K562 (cell line): ENCODE results near the gene AFF3.

Experiments
- CCAR2 ChIP-seq: fragments of 200-400 bp; formaldehyde crosslinking; IDR thresholded peaks from 2 replicates; pipeline ENCODE4 v1.6.1; 2017; ENCODE audit warnings: mild to moderate bottlenecking, low read depth, low read length
- EZH2 ChIP-seq: IDR thresholded peaks from 2 replicates; pipeline ENCODE4 v1.6.1; 2012; ENCODE audit warnings: low read depth, mild to moderate bottlenecking, inconsistent platforms, low read length, borderline replicate concordance
- TF ChIP-seq, protein P1 (sequence below): fragments of 250-450 bp; sonication (Bioruptor Pico); IDR thresholded peaks from 2 replicates; pipeline ENCODE4 v1.4.0; 2020

DNA sequence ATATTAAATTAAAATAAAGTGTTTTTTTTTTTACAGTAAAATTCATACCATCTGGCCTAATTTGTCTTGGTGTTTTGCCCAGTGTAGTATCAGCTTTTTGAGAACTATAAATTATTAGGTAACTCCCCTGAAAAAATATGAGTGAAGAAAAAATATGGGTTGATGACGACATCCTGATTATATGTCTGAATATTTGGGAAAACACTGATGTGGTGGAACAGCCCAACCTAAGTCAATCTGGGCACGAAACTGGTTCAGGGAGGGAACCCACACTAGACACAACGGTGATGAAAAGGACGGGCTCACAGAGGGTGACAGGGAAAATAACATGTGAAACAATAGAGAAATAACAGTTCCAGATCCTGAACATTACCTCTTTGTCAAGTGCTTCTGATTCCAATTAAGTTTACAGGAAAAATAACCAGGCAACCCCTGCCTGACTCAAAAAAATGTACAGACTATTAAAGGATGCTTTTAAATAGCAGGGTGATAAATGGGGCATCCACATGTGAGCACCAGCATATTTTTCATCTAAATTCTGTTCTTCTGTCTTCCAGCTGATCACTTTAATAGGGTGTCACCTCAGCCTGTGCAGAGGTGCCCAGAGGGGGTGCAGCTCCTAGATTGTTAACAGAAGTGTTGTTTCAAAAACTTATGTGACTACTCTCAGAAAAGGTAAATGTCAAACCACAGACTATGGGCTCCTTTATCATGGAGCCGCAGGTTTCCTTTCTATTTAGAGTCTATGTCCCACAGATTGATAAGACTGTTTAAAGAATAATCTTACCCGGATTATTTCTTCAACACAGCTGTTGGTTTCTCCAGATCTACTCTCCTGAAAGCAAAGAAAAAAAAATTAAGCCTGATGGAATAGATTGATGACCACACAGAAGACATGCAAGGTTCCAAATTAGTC is 305.4 kb downstream of the AFF3 start:
- no peak for TF ChIP-seq CCAR2
- no peak for TF ChIP-seq EZH2
- TF ChIP-seq, protein P1, sequence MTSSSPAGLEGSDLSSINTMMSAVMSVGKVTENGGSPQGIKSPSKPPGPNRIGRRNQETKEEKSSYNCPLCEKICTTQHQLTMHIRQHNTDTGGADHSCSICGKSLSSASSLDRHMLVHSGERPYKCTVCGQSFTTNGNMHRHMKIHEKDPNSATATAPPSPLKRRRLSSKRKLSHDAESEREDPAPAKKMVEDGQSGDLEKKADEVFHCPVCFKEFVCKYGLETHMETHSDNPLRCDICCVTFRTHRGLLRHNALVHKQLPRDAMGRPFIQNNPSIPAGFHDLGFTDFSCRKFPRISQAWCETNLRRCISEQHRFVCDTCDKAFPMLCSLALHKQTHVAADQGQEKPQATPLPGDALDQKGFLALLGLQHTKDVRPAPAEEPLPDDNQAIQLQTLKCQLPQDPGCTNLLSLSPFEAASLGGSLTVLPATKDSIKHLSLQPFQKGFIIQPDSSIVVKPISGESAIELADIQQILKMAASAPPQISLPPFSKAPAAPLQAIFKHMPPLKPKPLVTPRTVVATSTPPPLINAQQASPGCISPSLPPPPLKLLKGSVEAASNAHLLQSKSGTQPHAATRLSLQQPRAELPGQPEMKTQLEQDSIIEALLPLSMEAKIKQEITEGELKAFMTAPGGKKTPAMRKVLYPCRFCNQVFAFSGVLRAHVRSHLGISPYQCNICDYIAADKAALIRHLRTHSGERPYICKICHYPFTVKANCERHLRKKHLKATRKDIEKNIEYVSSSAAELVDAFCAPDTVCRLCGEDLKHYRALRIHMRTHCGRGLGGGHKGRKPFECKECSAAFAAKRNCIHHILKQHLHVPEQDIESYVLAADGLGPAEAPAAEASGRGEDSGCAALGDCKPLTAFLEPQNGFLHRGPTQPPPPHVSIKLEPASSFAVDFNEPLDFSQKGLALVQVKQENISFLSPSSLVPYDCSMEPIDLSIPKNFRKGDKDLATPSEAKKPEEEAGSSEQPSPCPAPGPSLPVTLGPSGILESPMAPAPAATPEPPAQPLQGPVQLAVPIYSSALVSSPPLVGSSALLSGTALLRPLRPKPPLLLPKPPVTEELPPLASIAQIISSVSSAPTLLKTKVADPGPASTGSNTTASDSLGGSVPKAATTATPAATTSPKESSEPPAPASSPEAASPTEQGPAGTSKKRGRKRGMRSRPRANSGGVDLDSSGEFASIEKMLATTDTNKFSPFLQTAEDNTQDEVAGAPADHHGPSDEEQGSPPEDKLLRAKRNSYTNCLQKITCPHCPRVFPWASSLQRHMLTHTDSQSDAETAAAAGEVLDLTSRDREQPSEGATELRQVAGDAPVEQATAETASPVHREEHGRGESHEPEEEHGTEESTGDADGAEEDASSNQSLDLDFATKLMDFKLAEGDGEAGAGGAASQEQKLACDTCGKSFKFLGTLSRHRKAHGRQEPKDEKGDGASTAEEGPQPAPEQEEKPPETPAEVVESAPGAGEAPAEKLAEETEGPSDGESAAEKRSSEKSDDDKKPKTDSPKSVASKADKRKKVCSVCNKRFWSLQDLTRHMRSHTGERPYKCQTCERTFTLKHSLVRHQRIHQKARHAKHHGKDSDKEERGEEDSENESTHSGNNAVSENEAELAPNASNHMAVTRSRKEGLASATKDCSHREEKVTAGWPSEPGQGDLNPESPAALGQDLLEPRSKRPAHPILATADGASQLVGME (CRISPR knock-in tag): no peak
